ENCODE data around the gene TNFSF8. TPM values are rescaled to one million over a fixed set of nuclear protein-coding genes. Genes with fewer than 3 reads are reported as not detected.

The TNFSF8 gene
- total and polyA plus RNA-seq, 2 donors (not counting 3 experiments of a cell fraction or from before 2014, with no cell fraction given), result not detected

GRCh38 chr9:114923918-114924317 lies 6.5 kb downstream of the TNFSF8 start:
- FAIRE-seq, result no peak
- no TSS peak for BruUV-seq (replicated peaks)
- Histone ChIP-seq H3K27me3 (ENCODE audit: control insufficient read depth in 2 of 2, insufficient read depth in 2 of 2, low read length in 2 of 2) (peaks cover 11 to 18% of the 10 kb centered on the region in 2 experiments), H3K4me2 (ENCODE audit: insufficient read depth, low read length) (no peak overlapping the region), H3K4me3 (replicated peaks in 1 of 3; ENCODE audit: insufficient read depth in 1 of 3, low read depth in 1 of 3, low read length in 3 of 3) (no peak overlapping the region), H3K79me2 (ENCODE audit: control insufficient read depth, insufficient read depth, low read length) (no peaks in the 10 kb centered on the region), H3K27ac (ENCODE audit: insufficient read depth, low read depth, low read length) (no peak overlapping the region), H2AFZ (ENCODE audit: low read depth, low read length) (no peak overlapping the region), H3K9me1 (replicated peaks; ENCODE audit: control insufficient read depth, extremely low read depth, insufficient read depth, low read length) (no peaks in the 10 kb centered on the region), H4K20me1 (replicated peaks; ENCODE audit: control insufficient read depth, extremely low read depth, insufficient read depth, low read length) (no peaks in the 10 kb centered on the region), H3K9me3 (replicated peaks; ENCODE audit: control insufficient read depth, insufficient read depth, low read length) (no peaks in the 10 kb centered on the region), H3K9ac (replicated peaks; ENCODE audit: extremely low read depth, insufficient read depth, low read length) (no peak overlapping the region), H3K4me1 (ENCODE audit: control insufficient read depth, extremely low read depth, insufficient read depth, low read length) (no peaks in the 10 kb centered on the region), H3K36me3 (ENCODE audit: control insufficient read depth in 2 of 2, extremely low read depth in 1 of 2, insufficient read depth in 2 of 2, low read length in 2 of 2) (no peaks in the 10 kb centered on the region)
- dilution Hi-C loops (cut with MboI; ENCODE audit: extremely low pct_ligation_motif_present, low sequenced_read_pairs) (no loop called here), intact Hi-C loops (cut with micrococcal nuclease) (no loop called here)
- no peak for TF ChIP-seq POLR2A (IDR thresholded peaks at IDR 0.05; ENCODE audit: low read depth, low read length)
- no peak for TF ChIP-seq EZH2 (IDR thresholded peaks at IDR 0.05; ENCODE audit: borderline replicate concordance, low read depth, low read length, severe bottlenecking)
- TF ChIP-seq GATA2 (IDR thresholded peaks at IDR 0.05; ENCODE audit: insufficient read depth, insufficient read length, low read depth, low read length), result no peak
- TF ChIP-seq, protein P1, sequence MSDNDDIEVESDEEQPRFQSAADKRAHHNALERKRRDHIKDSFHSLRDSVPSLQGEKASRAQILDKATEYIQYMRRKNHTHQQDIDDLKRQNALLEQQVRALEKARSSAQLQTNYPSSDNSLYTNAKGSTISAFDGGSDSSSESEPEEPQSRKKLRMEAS (IDR thresholded peaks at IDR 0.05; ENCODE audit: insufficient read depth, insufficient read length), result no peak
- no peak for TF ChIP-seq POLR2AphosphoS5 (IDR thresholded peaks at IDR 0.05; ENCODE audit: insufficient read depth, low read depth, low read length)
- TF ChIP-seq FOS (IDR thresholded peaks at IDR 0.05; ENCODE audit: borderline replicate concordance, insufficient read depth, low read length), result no peak
- no peak for TF ChIP-seq JUN (IDR thresholded peaks at IDR 0.05; ENCODE audit: borderline replicate concordance, insufficient read depth, insufficient read length, low read depth)
- no peak for TF ChIP-seq MYC (IDR thresholded peaks at IDR 0.05; ENCODE audit: low read depth, low read length)
- TF ChIP-seq, protein P2, sequence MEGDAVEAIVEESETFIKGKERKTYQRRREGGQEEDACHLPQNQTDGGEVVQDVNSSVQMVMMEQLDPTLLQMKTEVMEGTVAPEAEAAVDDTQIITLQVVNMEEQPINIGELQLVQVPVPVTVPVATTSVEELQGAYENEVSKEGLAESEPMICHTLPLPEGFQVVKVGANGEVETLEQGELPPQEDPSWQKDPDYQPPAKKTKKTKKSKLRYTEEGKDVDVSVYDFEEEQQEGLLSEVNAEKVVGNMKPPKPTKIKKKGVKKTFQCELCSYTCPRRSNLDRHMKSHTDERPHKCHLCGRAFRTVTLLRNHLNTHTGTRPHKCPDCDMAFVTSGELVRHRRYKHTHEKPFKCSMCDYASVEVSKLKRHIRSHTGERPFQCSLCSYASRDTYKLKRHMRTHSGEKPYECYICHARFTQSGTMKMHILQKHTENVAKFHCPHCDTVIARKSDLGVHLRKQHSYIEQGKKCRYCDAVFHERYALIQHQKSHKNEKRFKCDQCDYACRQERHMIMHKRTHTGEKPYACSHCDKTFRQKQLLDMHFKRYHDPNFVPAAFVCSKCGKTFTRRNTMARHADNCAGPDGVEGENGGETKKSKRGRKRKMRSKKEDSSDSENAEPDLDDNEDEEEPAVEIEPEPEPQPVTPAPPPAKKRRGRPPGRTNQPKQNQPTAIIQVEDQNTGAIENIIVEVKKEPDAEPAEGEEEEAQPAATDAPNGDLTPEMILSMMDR (IDR thresholded peaks at IDR 0.05; ENCODE audit: extremely low read depth in 1 of 2, insufficient read depth in 1 of 2, low read depth in 1 of 2, low read length in 2 of 2), result no peak
- CTCF ChIA-PET, result interaction anchor here (1.0 to 1.4 kb wide), 3 partner anchors 8 to 17 kb away, joined by 3 to 5 read pairs (median 3); no protein-coding TSS in a partner anchor
- DNase-seq (ENCODE audit: low read depth, low spot score), result no peak
- POLR2A ChIA-PET, result no interaction called here
